IMR-90 (cell line): ENCODE data around the gene CNDP1. TPM values are rescaled to one million over a fixed set of nuclear protein-coding genes. Genes with fewer than 3 reads are reported as not detected.

ENCODE experiments used
- ATAC-seq: fragments of 200-7000 bp; cut with Tn5 transposase; 2 replicates; pipeline ENCODE4 v1.9.1; 2020; ENCODE audit warnings: low read depth, mild to moderate bottlenecking, moderate library complexity
- BruUV-seq: library from RNA; stranded (reverse); fragments of 400-500 nt; replicated peaks from 2 replicates; lab custom pipeline; 2021; lab: Mats Ljungman, UMichigan
- CTCF ChIA-PET: fragments of 300-600 bp; formaldehyde crosslinking; extraction: SDS; loops from one replicate; lab custom pipeline; 2021; ENCODE audit warnings: antibody characterized with exemption; lab: Yijun Ruan, JAX
- POLR2A ChIA-PET: fragments of 300-600 bp; sonication (Branson Sonifier 250); formaldehyde crosslinking; loops from one replicate; lab custom pipeline; 2022; ENCODE audit warnings: antibody characterized with exemption; ENCODE audit not compliant: unreplicated experiment; lab: Charles Lee
- DNase-seq: peaks from one replicate; pipeline ENCODE4 v3.0.0; 2013
- H2AFZ ChIP-seq: replicated peaks from 2 replicates; pipeline ENCODE3; 2013; ENCODE audit warnings: low read length, mild to moderate bottlenecking; ENCODE audit not compliant: poor library complexity
- H2AK5ac ChIP-seq: 2 replicates; pipeline ENCODE4 v1.6.1; 2013; ENCODE audit warnings: low read depth, low read length, inconsistent platforms
- H2AK9ac ChIP-seq: replicated peaks from 2 replicates; pipeline ENCODE3; 2013; ENCODE audit warnings: mild to moderate bottlenecking, low read depth, low read length, moderate library complexity; ENCODE audit not compliant: poor library complexity
- H2BK120ac ChIP-seq: 2 replicates; pipeline ENCODE4 v1.6.1; 2013; ENCODE audit warnings: low read depth, low read length, inconsistent platforms
- H2BK15ac ChIP-seq: 3 replicates; pipeline ENCODE4 v1.6.1; 2013; ENCODE audit warnings: low read depth, low read length, inconsistent platforms
- H2BK20ac ChIP-seq: 2 replicates; pipeline ENCODE4 v1.6.1; 2013; ENCODE audit warnings: low read depth, mild to moderate bottlenecking, inconsistent platforms, low read length, moderate library complexity
- H2BK5ac ChIP-seq: 2 replicates; pipeline ENCODE4 v1.6.1; 2013; ENCODE audit warnings: mild to moderate bottlenecking, low read depth, low read length, inconsistent platforms; ENCODE audit not compliant: poor library complexity, severe bottlenecking
- H3K14ac ChIP-seq: replicated peaks from 2 replicates; pipeline ENCODE4 v1.6.1; 2013; ENCODE audit warnings: low read depth, low read length, inconsistent platforms
- H3K18ac ChIP-seq: 2 replicates; pipeline ENCODE4 v1.6.1; 2013; ENCODE audit warnings: low read depth, low read length, control low read depth
- H3K23ac ChIP-seq: 2 replicates; pipeline ENCODE4 v1.6.1; 2013; ENCODE audit warnings: low read depth, low read length, inconsistent platforms
- H3K27ac ChIP-seq: 2 replicates; pipeline ENCODE4 v1.5.1; 2013; ENCODE audit warnings: mild to moderate bottlenecking, control low read depth, low read length; ENCODE audit not compliant: insufficient read depth
- H3K27me3 ChIP-seq: 2 replicates; pipeline ENCODE4 v1.6.1; 2013; ENCODE audit warnings: low read length; ENCODE audit not compliant: control insufficient read depth, insufficient read depth
- H3K36me3 ChIP-seq: 2 replicates; pipeline ENCODE4 v1.6.1; 2013; ENCODE audit warnings: low read length, mixed read lengths; ENCODE audit not compliant: control insufficient read depth, insufficient read depth
- H3K4ac ChIP-seq: 2 replicates; pipeline ENCODE4 v1.6.1; 2013; ENCODE audit warnings: low read depth, low read length, inconsistent platforms
- H3K4me1 ChIP-seq: 2 replicates; pipeline ENCODE4 v1.6.1; 2013; ENCODE audit warnings: low read length, mixed read lengths; ENCODE audit not compliant: control insufficient read depth, insufficient read depth
- H3K4me2 ChIP-seq: 2 replicates; pipeline ENCODE4 v1.6.1; 2013; ENCODE audit warnings: low read depth, mild to moderate bottlenecking, control low read depth, low read length, moderate library complexity
- H3K4me3 ChIP-seq: 2 replicates; pipeline ENCODE4 v1.5.1; 2013; ENCODE audit warnings: low read depth, mild to moderate bottlenecking, control low read depth, low read length, moderate library complexity; ENCODE audit not compliant: insufficient read depth
- H3K56ac ChIP-seq: 2 replicates; pipeline ENCODE4 v1.6.1; 2013; ENCODE audit warnings: low read length, inconsistent platforms; ENCODE audit not compliant: insufficient read depth; ENCODE audit errors: extremely low read depth
- H3K79me1 ChIP-seq, 2 experiments: 2 replicates each; pipeline ENCODE4 v1.6.1; 2013; ENCODE audit warnings: low read length in 2 of 2, inconsistent platforms in 1 of 2, low read depth in 1 of 2
- H3K9ac ChIP-seq: 2 replicates; pipeline ENCODE4 v1.6.1; 2013; ENCODE audit warnings: low read depth, low read length, control low read depth
- H3K9me1 ChIP-seq: 2 replicates; pipeline ENCODE4 v1.6.1; 2013; ENCODE audit warnings: low read length, inconsistent platforms; ENCODE audit not compliant: insufficient read depth
- H3K9me3 ChIP-seq: 2 replicates; pipeline ENCODE4 v1.6.1; 2013; ENCODE audit warnings: low read length; ENCODE audit not compliant: control insufficient read depth, insufficient read depth
- H4K20me1 ChIP-seq: 2 replicates; pipeline ENCODE4 v1.6.1; 2013; ENCODE audit warnings: low read length, inconsistent platforms; ENCODE audit not compliant: insufficient read depth
- H4K5ac ChIP-seq: 2 replicates; pipeline ENCODE4 v1.6.1; 2013; ENCODE audit warnings: mild to moderate bottlenecking, low read depth, low read length, control low read depth
- H4K8ac ChIP-seq, 2 experiments: 2 replicates each; pipeline ENCODE4 v1.6.1; 2013; ENCODE audit warnings: low read depth in 2 of 2, low read length in 2 of 2, control low read depth in 1 of 2, inconsistent platforms in 1 of 2
- H4K91ac ChIP-seq: 2 replicates; pipeline ENCODE4 v1.6.1; 2013; ENCODE audit warnings: low read depth, low read length, inconsistent platforms; ENCODE audit not compliant: insufficient read depth
- CEBPB ChIP-seq: IDR thresholded peaks from 2 replicates; pipeline ENCODE4 v1.6.1; 2012; ENCODE audit warnings: low read depth, low read length, improper control_type of control experiment
- MAZ ChIP-seq: IDR thresholded peaks from 2 replicates; pipeline ENCODE4 v1.6.1; 2012; ENCODE audit warnings: low read depth, mild to moderate bottlenecking, low read length, improper control_type of control experiment, moderate library complexity, borderline replicate concordance
- MXI1 ChIP-seq: IDR thresholded peaks from 2 replicates; pipeline ENCODE4 v1.6.1; 2012; ENCODE audit warnings: low read depth, mild to moderate bottlenecking, low read length, moderate library complexity, borderline replicate concordance
- RAD21 ChIP-seq: IDR thresholded peaks from 2 replicates; pipeline ENCODE4 v1.6.1; 2012; ENCODE audit warnings: low read length, improper control_type of control experiment
- RCOR1 ChIP-seq: IDR thresholded peaks from 2 replicates; pipeline ENCODE4 v1.6.1; 2012; ENCODE audit warnings: mild to moderate bottlenecking, low read length, improper control_type of control experiment; ENCODE audit not compliant: insufficient replicate concordance
- RFX5 ChIP-seq: IDR thresholded peaks from 2 replicates; pipeline ENCODE4 v1.8.0; 2012; ENCODE audit warnings: low read depth, mild to moderate bottlenecking, low read length, moderate library complexity
- SMC3 ChIP-seq: fragments of 150-350 bp; IDR thresholded peaks from 2 replicates; pipeline ENCODE4 v1.6.1; 2016; ENCODE audit warnings: low read depth, mild to moderate bottlenecking, antibody characterized with exemption, low read length, moderate library complexity
- WGBS, 2 experiments: methylation state at CpG; one replicate each; pipeline versions ENCODE4 v1.1.5 to v1.1.7; 2013; ENCODE audit warnings: missing lambda C conversion rate in 2 of 2; ENCODE audit not compliant: insufficient read length in 1 of 2; ENCODE audit errors: extremely low coverage in 2 of 2; 5-methylcytosine and 5-hydroxymethylcytosine counted together
- dilution Hi-C: fragments of 300-500 bp; cut with HindIII; formaldehyde crosslinking; loops from one replicate; pipeline ENCODE4 v1.14.3; 2018; ENCODE audit warnings: low sequenced_read_pairs; ENCODE audit not compliant: unreplicated experiment
- in situ Hi-C: fragments of 300-500 bp; cut with MboI; formaldehyde crosslinking; loops from 3 replicates; pipeline ENCODE4 v1.14.3; 2019; ENCODE audit warnings: low sequenced_read_pairs, inconsistent platforms, mixed read lengths
- intact Hi-C: fragments of 100-400 bp; cut with micrococcal nuclease; formaldehyde crosslinking; loops from 2 replicates; pipeline ENCODE4 v1.10.0; 2022
- polyA plus RNA-seq, 3 experiments: library from polyadenylated mRNA; depleted of rRNA; stranded (reverse); fragments of >200 nt; gene quantifications; 2 replicates each; pipeline ENCODE4 v1.2.3, GENCODE V29; 2012; ENCODE audit warnings: low replicate concordance in 1 of 3
- total RNA-seq: library from RNA; depleted of rRNA; stranded (reverse); fragments of >200 nt; gene quantifications from 2 replicates; pipeline ENCODE4 v1.2.3, GENCODE V29; 2012
- TF ChIP-seq, protein P1 (sequence below): fragments of 150-350 bp; IDR thresholded peaks from 2 replicates; pipeline ENCODE4 v1.6.1; 2016; ENCODE audit warnings: low read depth, mild to moderate bottlenecking, low read length, moderate library complexity, borderline replicate concordance
- TF ChIP-seq, protein P2 (sequence below): conservative IDR thresholded peaks from 2 replicates; pipeline ENCODE4 v1.5.1; 2012; ENCODE audit warnings: mild to moderate bottlenecking, low read depth, low read length, improper control_type of control experiment

Gene CNDP1
- total and polyA plus RNA-seq, 2 of the 4 experiments (the other 2 are of a cell fraction): not detected

GRCh38 chr18:74608681-74609080, 74.4 kb downstream of the CNDP1 start:
- Histone ChIP-seq H4K91ac (no peak overlapping the region; the same call in 1 of the 2 replicates), H3K9ac (no peak overlapping the region), H3K79me1 (peaks cover 38 to 65% of the 10 kb centered on the region in 2 experiments), H3K18ac (no peak overlapping the region), H4K8ac (no peak overlapping the region), H3K27me3 (no peaks in the 10 kb centered on the region), H2BK120ac (no peak overlapping the region), H2BK20ac (no peak overlapping the region), H3K27ac (no peak overlapping the region), H3K9me3 (no peaks in the 10 kb centered on the region), H4K5ac (no peak overlapping the region), H2AK9ac (no peak overlapping the region), H2AK5ac (no peak overlapping the region), H3K9me1 (peaks cover 15% of the 10 kb centered on the region), H3K36me3 (no peaks in the 10 kb centered on the region), H3K23ac (no peak overlapping the region), H3K4me1 (peaks cover 17% of the 10 kb centered on the region), H2BK15ac (no peak overlapping the region), H3K4ac (no peak overlapping the region), H2AFZ (no peak overlapping the region), H3K4me2 (no peak overlapping the region), H3K14ac (no peak overlapping the region), H3K4me3 (no peak overlapping the region), H3K56ac (no peak overlapping the region), H2BK5ac (no peak overlapping the region), H4K20me1 (no peaks in the 10 kb centered on the region; the same call in 1 of the 2 replicates)
- intact Hi-C loops (no loop called here), dilution Hi-C loops (no loop called here), in situ Hi-C loops (no loop called here)
- CTCF ChIA-PET: no interaction called here
- TF ChIP-seq MAZ: no peak
- TF ChIP-seq SMC3: no peak
- no peak for TF ChIP-seq RAD21
- TF ChIP-seq, protein P1, sequence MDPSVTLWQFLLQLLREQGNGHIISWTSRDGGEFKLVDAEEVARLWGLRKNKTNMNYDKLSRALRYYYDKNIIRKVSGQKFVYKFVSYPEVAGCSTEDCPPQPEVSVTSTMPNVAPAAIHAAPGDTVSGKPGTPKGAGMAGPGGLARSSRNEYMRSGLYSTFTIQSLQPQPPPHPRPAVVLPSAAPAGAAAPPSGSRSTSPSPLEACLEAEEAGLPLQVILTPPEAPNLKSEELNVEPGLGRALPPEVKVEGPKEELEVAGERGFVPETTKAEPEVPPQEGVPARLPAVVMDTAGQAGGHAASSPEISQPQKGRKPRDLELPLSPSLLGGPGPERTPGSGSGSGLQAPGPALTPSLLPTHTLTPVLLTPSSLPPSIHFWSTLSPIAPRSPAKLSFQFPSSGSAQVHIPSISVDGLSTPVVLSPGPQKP: no peak
- no peak for TF ChIP-seq RCOR1
- no peak for TF ChIP-seq CEBPB
- TF ChIP-seq, protein P2, sequence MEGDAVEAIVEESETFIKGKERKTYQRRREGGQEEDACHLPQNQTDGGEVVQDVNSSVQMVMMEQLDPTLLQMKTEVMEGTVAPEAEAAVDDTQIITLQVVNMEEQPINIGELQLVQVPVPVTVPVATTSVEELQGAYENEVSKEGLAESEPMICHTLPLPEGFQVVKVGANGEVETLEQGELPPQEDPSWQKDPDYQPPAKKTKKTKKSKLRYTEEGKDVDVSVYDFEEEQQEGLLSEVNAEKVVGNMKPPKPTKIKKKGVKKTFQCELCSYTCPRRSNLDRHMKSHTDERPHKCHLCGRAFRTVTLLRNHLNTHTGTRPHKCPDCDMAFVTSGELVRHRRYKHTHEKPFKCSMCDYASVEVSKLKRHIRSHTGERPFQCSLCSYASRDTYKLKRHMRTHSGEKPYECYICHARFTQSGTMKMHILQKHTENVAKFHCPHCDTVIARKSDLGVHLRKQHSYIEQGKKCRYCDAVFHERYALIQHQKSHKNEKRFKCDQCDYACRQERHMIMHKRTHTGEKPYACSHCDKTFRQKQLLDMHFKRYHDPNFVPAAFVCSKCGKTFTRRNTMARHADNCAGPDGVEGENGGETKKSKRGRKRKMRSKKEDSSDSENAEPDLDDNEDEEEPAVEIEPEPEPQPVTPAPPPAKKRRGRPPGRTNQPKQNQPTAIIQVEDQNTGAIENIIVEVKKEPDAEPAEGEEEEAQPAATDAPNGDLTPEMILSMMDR: no peak
- TF ChIP-seq RFX5: no peak
- TF ChIP-seq MXI1: no peak
- no peak for DNase-seq
- 83% methylated on average over 1 of the region's 2 CpGs; no CpG with 5 or more reads in 1 of the 2 experiments for WGBS, 2 experiments
- BruUV-seq: no TSS peak
- no peak for ATAC-seq
- POLR2A ChIA-PET: no interaction called here
